Stomach (tissue), 4 donors: ENCODE results near the gene KIF20B.

Source experiments
- EP300 ChIP-seq: sonication (generic); formaldehyde crosslinking; IDR thresholded peaks from one replicate; pipeline ENCODE4 v1.6.1; 2017; ENCODE audit warnings: antibody characterized with exemption
- POLR2A ChIP-seq, 4 donors: fragments of 450-650 bp; IDR thresholded peaks; one replicate each; pipeline ENCODE4 v1.6.1; 2016; ENCODE audit warnings: antibody characterized with exemption in 4 of 4, control low read depth in 2 of 4, mild to moderate bottlenecking in 1 of 4, moderate library complexity in 1 of 4
- TF ChIP-seq, protein P1 (sequence below), 7 experiments: fragments of 450-650 bp in 4 of 7; fragments of 200-600 bp in 3 of 7; sonication (generic) in 3 of 7; IDR thresholded peaks; one replicate each; pipeline ENCODE4 v1.5.1; 2016 to 2019; ENCODE audit warnings: antibody characterized with exemption in 7 of 7, control low read depth in 2 of 7, mild to moderate bottlenecking in 1 of 7

DNA sequence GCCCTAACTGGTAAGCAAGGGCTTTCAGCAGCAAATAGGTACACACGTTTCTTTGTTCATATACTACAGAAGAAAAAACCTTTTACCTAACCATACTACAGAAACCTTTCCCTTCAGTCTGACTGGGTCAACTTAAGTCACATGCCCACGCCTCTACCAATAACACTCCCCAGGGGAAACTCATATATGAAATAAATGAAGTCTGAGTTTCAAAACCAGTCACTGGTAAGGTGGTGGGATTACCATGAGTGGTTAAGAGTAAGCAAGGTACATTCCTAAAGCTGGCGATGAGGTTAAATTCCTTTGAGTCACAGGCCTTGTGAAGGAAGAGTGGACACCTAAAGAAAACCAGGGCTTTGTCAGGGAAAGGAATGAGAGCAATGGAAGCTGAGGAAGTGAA is 21.4 kb upstream of the KIF20B start:
- TF ChIP-seq, protein P1, sequence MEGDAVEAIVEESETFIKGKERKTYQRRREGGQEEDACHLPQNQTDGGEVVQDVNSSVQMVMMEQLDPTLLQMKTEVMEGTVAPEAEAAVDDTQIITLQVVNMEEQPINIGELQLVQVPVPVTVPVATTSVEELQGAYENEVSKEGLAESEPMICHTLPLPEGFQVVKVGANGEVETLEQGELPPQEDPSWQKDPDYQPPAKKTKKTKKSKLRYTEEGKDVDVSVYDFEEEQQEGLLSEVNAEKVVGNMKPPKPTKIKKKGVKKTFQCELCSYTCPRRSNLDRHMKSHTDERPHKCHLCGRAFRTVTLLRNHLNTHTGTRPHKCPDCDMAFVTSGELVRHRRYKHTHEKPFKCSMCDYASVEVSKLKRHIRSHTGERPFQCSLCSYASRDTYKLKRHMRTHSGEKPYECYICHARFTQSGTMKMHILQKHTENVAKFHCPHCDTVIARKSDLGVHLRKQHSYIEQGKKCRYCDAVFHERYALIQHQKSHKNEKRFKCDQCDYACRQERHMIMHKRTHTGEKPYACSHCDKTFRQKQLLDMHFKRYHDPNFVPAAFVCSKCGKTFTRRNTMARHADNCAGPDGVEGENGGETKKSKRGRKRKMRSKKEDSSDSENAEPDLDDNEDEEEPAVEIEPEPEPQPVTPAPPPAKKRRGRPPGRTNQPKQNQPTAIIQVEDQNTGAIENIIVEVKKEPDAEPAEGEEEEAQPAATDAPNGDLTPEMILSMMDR (IDR thresholded peaks at IDR 0.05) = no peak
- no peak for TF ChIP-seq POLR2A (IDR thresholded peaks at IDR 0.05)
- no peak for TF ChIP-seq EP300
